Fibroblast of skin of right quadriceps (primary cell): ENCODE data around the gene PTPRN2.

Source experiments
- DNase-seq: peaks from one replicate; pipeline ENCODE4 v3.0.0-alpha.2; 2013

The PTPRN2 gene

DNA sequence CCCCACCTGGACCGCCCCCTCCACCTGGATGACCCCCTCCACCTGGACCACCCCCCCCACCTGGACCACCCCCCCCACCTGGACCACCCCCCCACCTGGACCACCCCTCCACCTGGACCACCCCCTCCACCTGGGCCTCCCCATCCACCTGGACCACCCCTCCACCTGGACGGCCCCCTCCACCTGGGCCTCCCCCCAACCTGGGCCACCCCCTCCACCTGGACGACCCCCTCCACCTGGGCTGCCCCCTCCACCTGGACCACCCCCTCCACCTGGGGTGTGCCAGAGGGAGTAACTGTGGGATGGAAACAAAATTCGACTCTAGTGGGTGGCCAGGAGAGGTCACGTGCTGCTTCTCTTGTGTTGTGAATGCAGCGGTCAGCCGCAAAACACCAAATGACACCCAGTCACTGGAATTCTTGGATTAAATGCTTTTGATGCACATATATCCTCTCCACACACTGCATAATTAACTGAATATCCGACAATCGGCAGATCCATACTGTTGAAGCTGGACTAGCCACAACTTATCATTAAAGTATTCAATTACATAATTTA lies 316.7 kb downstream of the PTPRN2 start:
- no peak for DNase-seq

- no peak for DNase-seq
Observed at GRCh38 chr7:158270106-158270775, 317.4 kb downstream of the PTPRN2 start.

DNA sequence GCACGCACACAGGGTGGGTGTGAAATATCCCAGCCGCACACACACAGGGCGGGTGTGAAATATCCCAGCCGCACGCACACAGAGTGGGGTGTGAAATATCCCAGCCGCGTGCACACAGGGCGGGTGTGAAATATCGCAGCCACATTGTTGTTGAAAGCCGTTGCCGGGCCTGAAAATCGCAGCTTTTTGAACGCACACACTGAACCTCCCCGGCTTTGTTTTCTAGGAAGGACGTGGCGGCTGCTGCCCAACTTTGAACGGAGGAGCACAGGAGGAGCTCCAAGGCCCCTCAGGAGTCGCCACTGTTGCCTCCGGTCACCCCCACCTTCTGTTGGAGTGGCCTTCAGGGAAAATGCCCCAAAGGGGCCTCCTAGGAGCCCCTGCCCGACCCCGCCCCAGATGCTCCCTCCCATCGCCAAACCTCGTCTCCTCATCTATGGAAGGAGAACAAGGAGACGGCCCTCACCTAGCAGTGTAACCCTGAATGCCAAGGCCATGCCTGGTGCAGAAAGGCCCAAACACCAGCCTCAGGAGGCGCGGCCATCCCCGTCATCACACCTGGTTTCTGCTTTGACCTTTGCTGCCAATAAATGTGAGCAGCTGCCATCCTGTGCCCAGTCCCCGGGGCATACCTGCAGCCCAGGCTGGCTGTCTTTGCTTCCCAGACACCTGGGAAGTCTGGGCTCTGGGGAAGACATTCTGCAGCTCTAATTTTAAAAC lies 318.6 kb downstream of the PTPRN2 start:
- no peak for DNase-seq

- DNase-seq: no peak
Observed at GRCh38 chr7:158267742-158268435, 319.7 kb downstream of the PTPRN2 start.

DNA sequence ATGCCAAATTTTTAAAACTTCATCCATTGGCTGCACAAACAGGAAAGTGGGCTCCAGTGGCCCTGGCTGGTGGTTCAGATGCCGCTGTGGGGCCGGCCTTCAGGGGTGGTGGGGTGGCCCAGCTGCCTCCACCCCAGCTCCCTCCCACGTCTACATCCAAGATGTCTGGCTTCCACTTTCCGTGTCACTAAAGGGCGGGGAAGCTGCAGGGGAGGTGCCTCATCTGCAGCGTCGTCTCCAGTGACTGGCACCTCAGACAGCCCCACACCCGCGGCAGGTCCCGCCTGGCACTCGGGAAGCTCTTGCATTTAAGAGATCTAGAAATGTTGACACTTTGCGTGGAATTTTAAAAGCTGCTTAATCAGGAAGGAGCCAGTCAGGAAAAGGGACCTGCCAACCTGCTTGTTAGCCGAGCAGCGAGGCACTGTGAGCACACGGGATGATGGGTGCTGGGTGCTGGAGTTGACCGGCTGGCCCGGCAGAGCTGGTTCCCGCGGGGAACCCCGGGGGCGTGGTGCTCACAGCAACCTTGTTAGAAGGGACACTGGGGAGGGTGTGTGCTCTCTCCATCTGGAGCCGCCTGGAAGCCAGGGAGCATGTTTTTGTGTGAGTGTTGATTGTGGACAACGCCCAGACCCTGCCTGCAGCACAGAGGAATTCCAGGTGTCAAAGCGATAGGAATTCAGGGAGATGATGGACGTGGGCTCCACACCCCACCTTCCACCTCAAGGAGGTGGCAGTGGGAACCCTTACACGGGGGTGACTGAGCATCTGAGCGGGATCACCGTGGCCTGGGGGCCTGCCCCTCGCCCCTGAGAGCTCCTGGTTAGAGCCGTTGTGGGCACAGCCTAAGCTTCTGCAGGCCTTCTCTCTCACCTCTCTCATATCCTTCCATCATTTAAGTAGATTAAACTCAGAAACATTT lies 320.5 kb downstream of the PTPRN2 start:
- DNase-seq: no peak

- no peak for DNase-seq
Observed at GRCh38 chr7:158266426-158266816, 321.2 kb downstream of the PTPRN2 start.

GRCh38 chr7:158265743-158266080 lies 321.9 kb downstream of the PTPRN2 start:
- no peak for DNase-seq

DNA sequence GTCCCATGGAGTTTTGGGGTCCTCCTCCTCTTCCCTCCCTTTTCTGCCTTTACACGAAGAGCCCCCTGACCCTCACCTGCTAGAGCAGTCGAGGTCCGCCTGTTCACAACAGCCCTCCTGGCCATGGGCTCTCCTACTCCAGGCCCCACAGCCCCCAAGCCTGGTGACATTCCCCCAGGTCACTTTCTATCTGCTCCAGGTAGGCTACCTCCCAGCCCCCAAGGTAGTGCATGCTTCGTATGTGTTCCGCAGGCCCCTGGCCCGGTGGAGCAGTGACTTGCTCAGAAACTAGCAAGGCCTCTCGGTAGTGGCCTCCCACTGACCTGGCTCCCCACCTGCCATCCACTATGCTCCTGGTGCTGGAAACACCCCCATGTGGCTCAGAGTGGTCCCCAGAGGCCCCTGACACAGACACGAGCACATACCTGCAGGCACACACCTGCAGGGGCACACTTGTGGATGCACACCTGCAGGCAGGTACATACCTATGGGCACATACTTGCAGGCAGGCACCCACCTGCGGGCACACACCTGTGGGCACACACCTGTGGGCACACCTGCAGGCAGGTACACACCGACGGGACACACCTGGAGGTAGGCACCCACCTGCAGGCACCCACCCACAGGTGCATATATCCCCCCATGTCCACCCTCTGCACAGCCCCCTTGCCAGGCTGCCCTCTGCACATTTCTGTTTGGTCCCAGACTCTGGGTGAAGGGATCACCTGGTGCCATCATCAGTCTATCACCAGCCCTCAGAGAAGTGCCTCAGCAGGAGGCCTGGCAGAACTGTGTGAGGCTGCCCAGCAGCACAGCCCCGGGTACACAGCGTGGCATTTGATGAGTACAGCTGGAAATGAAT lies 322.5 kb downstream of the PTPRN2 start:
- DNase-seq: no peak

GRCh38 chr7:158263964-158264748 lies 323.5 kb downstream of the PTPRN2 start:
- no peak for DNase-seq

DNA sequence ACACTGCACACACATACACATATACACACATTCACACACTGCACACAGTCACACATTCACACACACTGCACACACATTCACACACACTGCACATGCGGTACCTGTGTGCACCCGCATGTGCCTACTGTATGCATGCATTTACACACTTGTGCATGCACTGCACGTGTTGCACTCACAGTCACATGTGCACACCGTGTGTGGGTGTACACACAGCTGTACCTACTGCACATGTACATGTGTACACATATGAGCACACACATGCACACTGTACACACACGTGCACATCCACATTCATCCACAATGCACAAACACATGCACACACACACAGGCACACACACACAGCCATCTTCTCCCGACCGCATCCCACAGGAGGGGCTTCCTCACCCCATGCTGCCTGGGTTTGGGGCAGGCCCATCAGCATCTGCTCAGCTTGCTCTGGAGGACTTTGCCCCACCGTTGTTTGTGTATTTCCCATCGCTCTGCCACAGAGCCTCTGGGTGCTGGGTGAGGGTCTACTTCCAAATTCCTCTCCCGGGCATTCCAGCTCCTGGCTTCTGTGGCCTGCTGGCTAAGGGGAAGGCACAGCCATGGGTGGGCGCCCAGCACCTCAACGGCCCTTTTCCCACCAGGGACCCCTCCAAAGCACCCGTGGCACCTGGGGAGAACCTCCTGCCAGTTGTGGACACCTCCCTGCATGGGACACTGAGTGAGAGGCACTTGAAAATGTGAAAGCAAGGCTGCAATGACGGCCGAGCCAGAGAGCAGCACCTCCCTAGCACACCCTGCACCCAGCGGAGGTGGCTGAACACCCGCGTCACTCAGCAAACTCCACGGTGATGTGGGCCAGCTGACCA lies 324.3 kb downstream of the PTPRN2 start:
- DNase-seq: no peak

- DNase-seq: no peak
Observed at GRCh38 chr7:158262284-158263109, 325.1 kb downstream of the PTPRN2 start.

GRCh38 chr7:158261362-158262235 lies 326.0 kb downstream of the PTPRN2 start:
- no peak for DNase-seq

- no peak for DNase-seq
Observed at GRCh38 chr7:158260567-158261361, 326.9 kb downstream of the PTPRN2 start.

DNA sequence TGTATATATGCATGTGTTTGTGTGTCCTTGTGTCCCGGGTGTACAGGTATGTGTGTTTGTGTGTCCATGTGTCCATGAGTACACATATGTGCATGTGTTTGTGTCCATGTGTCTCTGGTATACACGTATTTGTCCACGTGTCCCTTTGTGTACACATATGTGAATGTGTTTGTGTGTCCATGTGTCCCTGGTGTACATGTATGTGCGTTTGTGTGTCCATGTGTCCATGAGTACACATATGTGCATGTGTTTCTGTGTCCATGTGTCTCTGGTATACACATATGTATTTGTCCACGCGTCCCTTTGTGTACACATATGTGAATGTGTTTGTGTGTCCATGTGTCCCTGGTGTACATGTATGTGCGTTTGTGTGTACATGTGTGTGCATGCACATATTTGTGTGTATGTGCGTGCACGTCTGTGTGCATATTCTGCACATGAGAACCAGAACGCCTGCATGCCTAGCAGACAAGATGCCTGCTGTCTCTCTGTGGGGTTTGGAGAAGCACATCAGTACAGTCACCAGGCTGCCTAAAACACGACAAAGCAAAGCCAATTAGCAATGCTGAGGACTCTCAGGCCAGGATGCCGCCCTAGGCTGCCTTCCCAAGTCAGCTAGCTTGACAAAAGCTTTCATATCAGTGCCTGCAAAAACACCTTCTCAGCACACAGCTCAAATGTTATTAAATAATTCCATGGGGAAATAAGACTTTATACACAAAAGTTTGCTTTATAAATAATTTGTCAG lies 327.8 kb downstream of the PTPRN2 start:
- DNase-seq: no peak

GRCh38 chr7:158259141-158259540 lies 328.5 kb downstream of the PTPRN2 start:
- DNase-seq: no peak

GRCh38 chr7:158258411-158259130 lies 329.1 kb downstream of the PTPRN2 start:
- no peak for DNase-seq
